NCI-H748 (cell line): ENCODE measurements around the gene NATD1.

Experiments
- DNase-seq: peaks from one replicate; lab custom pipeline; 2025; ENCODE audit not compliant: unreplicated experiment; lab: John Stamatoyannopoulos, UW

The NATD1 gene, protein sequence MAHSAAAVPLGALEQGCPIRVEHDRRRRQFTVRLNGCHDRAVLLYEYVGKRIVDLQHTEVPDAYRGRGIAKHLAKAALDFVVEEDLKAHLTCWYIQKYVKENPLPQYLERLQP

DNA sequence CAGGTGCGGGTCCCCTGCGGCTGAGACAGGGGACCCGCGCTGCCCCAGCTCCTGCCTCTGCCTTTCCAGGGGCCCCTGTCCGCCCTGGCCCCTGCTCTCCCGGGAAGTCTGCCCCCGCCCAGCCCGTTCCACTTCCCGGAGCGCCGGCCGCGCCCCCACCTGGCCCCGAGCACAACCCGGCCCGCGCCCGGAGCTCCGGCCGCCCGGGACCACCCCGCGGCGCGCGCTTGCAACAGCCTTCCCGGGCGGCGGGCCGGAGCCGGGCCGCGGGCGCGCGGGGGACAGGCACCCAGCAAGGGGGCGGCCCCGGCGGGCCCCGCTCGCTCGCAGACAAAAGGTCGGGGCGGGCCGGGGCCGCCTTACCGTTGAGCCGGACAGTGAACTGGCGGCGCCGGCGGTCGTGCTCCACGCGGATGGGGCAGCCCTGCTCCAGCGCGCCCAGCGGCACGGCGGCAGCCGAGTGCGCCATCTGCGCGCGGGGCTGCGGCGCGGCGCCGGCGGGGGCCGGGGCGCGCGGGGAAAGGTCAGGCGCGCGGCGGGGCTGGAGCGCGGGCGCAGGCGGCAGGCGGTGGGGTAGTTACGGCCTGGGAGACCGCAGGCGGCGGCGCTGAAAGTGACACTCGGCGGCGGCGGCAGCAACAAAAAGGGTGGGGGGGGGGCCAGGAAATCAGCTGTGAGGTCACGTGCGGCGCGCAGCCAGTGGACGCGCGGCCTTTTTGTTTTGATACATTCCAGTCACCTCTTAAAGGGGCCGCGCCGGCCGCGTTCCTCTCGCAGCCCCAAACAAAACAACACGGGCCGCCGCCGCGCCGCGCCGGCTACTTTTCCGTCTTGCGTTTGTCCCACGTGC lies at the start of gene NATD1:
NATD1 (minus strand) TSS at position 615 of the 850 bp plus-strand sequence; CDS start at position 469, 146 bp downstream.
- peak; percentile 92 for DNase-seq

DNA sequence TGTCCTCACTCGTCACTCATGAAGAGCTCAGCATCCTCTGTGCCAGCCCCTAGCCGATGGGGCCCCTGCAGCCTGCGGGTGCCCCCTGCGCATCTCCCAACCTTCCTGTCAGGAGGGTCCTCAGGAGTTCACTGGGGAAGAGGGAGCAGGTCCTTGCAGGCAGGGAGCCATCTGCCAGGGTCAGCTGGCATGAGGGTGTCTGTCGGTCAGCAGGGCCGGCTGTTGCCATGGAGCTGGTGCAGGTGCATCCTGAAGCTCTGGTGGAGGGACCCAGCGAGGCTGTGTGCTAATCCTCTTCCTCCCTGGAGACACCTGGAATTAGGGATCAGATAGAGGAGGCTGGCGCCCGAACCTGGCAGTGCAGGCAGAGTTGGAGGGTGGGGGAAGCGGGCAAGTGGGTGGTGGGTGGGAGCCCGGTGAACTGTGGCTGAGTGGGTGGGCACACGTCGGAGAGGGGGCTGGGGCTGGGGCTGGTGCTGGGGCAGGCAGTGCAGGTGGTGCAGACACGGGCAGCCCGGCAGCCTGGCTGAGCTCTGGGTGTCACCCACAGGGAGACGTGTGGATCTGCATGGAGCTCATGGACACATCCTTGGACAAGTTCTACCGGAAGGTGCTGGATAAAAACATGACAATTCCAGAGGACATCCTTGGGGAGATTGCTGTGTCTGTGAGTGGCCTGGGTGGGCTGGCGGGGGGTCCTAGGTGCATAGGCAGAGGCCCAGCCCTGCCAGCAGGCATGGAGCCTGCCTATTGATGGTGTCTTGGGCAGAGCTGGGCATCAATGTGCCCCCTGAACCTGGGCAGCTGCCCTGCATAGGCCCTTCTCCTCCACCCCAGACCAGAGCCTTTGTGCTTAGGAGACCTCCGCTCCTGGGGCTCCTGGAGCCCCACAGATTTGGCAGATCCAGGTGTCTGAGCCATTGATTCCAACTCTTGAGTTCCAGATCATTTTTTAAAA lies 48.7 kb upstream of the NATD1 start:
- DNase-seq = peak; percentile 80

DNA sequence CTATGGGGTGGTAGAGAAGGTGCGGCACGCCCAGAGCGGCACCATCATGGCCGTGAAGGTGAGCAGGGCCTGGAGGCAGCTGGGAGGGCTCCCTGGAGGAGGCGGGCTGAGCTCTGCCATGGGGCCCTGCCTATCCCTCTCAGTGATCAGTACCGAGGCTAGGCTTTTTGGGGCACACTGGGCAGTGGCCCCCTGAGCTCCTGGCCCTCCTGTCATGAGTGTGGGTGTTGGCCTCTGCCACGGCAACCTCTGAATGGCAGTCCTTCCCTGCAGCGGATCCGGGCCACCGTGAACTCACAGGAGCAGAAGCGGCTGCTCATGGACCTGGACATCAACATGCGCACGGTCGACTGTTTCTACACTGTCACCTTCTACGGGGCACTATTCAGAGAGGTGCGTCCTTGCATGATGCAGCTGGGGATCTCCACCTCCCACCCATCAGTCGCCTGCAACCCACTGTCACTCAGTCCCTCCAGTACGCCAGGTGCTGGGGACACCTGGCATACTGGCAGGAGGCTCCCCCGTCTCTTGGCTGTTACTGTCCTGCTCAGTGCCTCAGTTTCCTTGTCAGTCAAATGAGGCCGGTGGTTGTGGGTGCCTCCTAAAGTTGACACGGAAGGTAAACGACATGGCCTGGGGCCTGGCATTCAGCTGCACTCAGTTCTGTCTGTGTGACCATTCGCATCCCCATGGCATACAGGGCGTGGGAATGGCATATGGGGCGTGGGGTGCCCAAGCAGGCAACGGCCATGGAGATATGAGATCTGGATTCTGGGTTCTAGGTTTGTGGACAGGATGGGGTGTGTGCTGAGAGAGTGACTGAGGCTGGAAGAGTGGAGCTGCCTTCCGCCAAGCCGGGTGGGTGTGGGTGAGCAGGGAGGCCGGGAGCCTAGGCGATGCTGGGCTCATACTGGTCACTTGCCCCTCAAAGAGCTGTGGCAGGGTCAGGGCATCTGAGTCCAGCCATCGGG lies 47.7 kb upstream of the NATD1 start:
- no peak for DNase-seq

DNA sequence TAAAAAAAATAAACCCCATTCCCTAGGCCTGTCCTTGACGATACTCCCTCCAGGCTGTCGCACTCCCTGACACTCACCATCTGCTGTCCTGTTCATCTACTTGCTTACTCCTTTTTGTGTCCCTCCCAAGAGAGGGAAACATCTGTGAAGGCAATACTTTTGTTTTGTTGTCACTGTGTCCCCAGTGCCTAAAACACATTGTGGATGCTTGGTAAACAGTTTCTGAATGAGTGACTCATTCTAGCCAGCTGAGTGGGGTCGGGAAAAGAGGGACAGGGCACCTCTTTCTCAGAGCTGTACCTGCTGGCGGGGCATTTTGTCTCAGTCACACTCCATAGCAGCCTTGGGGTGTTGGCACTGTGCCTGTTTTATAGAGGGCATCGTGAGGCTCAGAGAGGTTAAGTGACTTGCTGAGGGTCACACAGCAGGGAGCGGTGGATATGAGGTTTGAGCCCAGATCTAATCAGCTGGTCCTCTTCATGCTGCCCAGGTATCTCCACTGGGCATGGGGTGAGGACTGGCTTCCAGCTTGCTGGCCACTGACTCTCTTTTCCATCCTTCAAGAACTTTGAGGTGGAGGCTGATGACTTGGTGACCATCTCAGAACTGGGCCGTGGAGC lies 46.9 kb upstream of the NATD1 start:
- no peak for DNase-seq

DNA sequence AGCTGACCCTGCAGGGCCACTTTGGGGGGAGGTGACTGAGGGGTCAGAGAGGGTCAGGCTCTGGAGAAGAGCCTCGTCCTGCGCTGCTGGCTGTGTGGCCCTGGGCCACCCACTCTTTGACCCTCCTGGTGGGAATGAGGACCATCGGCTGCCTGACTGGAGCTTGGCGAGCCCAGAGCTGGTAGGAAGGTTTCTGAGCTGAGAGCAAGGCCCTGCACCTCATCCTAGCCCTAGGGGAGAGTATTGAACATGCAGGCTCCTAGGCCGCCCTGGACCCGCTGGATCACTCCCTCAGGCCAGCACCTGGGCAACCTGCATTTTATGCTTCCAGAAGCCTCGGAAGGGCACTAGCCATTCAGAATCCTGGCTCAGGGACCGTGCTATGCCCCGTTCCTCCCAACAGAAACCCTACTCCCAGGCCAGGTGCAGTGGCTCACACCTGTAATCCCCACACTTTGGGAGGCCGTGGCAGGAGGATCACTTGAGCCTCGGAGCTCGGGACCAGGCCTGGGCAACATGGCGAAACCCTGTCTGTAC lies 45.8 kb upstream of the NATD1 start:
- DNase-seq = no peak

DNA sequence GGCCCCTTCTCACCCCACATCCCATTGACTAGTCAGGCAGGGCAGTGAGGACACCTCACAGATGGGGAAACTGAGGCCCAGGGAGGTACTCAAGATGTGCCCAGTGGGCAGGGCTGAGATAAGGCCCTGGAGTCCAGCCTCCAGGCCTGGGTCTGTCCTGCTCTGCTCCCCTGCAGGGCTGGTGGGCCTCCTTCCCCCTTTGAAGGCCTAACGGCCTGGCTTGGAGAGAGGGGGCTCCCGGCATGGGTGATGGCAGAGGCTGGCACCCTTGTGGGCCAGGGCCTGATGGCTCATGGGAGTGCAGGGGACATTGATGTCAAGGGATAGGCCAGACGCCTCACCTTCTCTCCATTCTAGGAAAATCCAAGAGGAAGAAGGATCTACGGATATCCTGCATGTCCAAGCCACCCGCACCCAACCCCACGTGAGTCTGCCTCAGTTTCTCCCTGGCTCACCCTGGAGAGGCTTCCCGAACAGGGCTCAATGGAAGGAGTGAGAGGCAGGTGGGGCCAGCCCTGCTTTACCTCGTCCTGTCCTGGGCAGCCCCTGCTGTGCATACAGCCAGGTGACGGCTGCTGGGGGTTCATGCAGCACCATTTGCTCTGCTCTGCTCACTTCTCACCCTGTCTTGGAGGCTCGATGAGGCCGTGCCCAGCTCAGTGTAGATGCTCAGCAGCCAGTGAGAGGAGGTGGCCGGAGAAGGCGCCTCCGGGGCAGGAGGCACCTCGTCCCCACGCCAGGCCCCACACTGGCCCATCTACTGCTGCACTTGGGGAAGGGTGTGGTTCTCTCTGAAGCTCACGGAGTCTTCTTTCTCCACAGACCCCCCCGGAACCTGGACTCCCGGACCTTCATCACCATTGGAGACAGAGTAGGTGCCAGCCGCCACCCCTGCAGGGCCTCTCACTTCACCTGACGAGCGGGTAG lies 45.1 kb upstream of the NATD1 start:
- no peak for DNase-seq

DNA sequence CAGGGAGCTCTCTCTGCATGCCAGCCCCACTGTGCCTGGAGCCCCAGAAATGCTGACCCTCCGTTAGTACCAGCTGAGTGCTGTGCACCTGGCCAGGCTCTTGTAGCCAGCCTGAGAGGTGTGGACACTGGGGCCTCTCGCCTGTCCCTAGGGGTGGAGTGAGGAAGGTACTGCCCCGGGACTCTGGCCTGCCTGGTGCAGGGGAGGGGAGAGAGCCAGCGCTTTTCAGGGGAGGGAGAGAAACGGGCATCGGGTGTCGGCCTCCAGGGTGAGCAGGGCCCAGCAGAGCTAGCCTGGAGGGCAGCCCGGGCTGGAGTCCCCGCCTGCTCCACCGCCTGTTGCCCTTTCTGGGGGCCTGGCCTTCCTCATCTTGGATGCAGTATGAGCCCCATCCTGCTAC lies 44.4 kb upstream of the NATD1 start:
- DNase-seq = no peak

DNA sequence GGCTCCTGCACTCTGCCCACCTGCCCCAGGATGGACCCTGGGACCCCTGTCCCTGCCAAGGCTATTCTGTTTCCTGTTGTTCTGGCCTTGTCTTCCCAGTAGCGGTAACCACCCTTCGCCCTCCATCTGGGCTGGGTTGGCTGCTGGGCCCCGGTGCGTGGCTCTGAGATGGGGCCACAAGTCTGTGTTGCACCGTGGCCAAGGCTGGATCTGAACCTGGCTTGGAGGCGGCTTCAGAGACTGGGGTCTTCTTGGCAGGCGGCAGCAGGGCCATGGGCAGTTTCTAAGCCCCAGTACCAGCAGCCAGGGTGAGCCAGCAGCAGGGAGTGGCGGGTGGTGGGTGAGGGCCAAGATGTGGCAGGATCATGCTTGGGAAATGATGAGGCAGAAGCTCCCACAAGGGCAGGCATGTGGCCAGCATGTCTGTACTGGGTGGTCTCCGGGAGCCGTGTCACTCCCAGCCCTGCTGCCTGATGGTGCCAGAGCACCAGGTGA lies 43.9 kb upstream of the NATD1 start:
- DNase-seq = no peak

DNA sequence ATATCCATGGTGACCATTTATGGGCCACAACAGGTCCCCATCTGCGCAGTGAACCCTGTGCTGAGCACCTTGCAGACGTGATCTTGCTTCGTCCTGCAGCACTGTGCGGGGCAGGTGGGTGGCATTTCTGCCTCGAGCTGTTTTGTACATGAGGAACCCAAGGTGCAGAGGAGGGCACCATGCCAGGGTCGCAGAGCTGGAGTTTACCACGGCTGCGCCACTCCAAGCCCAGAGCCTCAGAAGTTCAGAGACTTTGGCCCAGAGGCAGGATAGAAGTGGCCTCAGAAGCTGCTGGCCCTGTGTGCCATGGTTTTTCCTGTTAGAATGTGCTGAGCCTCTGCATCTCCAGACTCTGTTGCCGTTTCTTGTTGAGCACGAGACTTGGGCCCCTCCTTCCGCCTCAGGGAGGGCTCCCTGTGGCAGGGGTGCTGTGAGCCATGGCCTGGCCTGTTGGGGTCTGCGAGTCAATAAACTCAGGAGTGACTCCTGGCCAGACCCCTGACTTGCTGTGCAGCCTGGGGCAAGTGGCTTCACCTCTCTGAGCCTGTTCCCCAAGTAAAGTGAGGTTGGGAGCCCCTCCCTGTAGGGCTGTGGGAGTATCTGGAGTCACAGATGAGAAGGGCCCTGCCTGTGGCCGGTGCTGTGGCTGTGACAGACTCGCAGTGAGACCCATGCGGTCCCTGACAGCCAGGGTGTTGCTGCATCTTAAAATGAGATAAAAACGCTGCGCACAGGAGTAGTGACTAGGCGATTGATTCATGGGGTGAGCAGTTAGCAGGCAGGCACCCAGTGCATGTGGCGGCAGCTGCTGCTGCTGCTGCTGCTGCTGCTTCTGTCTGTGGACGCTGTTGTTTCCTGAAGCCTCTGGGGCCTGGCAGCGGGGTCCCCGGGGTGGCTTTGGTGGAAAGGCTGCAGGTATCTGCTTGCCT lies 43.2 kb upstream of the NATD1 start:
- DNase-seq = no peak

DNA sequence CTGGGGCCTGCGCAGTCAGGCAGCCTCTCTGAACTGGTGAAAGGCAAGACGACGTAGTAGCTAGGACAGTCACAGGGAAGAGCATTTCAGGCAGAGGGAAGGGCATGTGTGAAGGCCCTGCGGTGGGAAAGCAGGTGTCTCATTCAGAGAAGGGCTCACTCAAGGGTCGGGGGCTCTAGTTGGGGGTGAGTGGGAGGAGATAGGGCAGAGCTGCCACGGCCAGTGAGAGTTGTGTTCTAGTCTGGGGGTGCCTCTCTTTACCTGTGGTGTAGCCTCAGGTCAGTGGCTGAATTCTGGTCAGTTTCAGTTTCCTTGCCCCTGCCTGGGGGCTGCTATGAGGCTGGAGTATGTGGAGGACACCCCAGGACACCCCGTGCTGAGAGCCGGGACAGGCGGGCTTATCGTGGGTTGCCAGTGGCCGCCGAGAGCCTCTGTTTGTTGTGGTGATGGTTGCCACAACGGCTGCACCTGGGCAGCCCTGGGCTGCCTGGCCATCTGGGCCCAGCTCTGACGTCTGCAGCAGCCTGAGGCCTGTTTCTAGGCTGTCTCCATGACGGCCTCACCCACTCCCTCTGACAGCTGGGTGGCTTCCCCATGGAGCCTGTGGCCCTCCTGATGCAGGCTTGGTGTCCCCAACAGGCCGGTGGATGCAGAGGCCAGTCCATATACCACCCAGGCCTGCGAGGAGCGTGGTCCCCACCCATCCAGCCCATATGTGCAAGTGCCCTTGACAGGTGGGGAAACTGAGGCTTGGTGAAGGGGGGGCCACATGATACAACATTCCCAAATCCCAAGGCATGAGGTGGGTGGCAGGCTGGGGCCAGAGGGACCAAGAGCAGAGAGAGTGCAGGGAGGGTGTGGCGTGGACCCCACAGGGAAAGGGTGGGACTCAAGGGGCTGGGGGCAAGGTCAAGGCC lies 42.1 kb upstream of the NATD1 start:
- DNase-seq = peak; percentile 42

DNA sequence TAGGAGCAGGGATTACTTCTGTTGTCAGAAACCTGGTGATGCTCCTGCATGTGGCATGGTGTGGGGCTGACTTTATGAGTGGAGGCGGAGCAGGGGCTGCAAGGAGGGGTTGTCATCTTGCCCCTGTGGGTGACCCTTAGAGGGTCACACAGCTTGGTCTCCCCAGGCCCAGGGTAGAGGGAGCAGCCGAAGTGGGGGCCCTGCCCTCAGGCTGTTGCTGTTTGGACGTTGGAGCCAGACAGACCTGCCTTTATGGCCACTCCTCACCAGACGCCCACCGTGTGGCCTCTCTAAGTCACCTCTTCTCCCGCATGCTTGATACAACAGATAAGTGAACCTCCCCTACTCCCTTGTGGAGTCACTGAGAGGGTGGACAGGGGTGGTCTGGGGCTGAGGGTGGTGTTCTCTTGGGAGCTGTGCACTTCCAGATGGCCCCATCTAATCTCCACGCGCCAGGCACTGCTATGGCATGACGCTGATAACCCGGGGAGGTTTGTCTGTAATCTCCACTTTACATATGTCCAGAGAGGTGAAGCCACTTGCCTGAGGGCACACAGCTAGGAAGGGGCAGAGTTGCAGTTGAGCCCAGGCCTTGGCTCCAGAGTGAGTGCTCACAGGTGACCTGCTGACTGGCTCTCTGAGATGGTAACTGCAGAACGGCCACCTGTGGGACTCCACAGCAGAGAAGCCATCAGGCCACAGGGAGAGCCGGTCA lies 41.3 kb upstream of the NATD1 start:
- no peak for DNase-seq

DNA sequence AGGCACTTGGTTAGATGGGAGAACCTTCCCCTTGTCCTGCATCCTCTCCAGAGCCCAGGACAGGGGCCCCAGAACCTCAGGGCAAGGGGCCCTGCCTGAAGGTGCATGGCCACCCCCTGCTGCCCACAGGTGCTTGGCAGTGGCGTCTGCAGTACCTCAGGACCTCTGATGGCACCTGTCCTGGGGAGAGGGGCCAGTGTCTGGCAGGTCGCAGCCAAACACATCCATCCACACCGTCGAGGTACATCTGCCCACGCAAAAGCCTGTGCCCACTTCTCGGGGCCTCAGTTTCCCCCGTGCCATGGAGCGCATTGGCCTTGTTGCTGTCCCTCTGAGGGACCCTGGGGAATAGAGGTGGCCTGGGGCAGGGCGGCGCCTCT lies 40.6 kb upstream of the NATD1 start:
- DNase-seq = no peak

DNA sequence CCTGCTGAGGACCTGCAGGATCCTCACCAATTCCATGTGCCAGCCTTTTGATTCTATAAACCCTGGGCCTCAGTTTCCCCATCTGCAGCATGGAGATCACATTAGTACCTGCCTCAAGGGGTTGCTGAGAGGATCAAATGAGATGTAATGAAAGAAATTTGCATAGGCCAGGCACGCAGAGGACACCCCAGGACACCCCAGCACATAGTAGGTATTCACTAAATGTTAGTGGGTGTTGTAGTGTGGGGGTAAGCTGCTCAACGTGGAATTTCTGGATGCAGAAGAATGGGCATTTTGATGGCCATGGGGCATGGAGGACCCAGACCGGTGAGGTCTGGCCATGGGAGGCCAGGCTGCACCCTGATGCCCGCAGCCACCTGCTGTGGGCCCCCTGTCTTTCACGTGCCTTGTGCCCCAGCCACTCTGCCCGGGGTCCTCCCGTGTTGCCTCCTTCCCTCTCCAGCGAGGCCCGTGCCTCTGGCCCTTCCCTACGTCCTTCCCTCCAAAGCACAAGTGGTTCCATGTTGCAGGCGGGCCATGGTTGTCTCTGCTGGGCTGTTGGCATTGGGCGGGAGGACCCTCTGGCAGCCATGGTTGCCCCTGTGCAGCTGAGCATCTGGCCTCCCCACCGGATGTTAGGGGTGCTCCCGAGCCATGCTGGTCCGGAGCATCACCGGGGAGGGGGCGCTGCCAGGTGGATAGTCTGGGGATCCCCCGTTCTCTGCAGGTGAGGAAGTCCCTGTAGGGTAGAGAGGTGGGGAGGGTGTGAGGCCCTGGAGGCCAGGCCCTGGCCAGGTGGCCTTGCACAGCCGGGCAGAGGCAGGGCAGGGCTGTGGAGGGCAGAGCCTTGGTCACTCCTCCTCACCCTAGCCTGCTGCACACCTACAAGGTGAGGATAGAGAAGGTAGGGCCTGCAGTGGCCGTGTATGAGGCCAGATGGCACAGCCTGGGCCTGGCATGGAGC lies 39.9 kb upstream of the NATD1 start:
- DNase-seq = no peak

DNA sequence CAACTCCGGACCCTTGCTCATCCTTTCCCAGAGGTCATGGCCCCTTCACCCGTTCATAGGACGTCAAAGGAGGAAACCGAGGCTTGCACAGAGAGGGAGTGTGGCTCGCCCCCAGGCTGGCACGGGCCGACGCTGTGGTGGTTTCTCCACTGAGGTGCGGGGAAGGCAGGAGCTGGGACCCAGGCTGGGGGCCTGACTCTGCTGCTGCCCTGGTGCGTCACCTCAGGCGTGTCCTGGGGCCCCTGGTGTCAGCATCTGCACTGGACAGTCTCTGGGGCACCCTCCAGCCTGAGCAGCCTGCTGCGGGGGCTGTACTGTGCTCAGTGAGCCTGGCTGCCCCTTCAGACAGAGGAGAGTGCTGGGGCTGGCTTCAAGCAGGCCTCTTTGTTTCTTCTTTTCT lies 38.7 kb upstream of the NATD1 start:
- no peak for DNase-seq

DNA sequence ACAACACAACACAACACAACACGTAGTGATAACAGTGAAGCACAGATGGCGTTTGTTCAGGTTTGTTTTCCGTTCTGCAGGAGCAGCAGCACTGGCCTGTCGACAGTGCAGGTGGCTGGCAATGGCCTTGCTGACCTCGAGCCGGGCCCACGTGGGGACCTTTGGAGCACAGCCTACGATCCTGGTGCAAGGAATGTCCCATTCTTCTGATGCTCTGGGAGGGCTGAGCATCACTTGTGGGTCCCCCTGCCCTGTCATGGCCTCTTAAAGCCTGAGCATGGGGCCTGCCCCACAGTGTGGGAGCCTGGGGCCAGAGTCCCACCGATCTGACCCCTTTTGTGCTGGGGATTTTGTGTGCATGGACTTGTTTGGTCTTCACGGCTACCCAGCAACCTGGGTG lies 38.1 kb upstream of the NATD1 start:
- no peak for DNase-seq
